Measurements from ENCODE around the gene BANK1.

GRCh38 chr4:102103368-102103767, 312.8 kb downstream of the BANK1 start:
- TF ChIP-seq, protein P1, sequence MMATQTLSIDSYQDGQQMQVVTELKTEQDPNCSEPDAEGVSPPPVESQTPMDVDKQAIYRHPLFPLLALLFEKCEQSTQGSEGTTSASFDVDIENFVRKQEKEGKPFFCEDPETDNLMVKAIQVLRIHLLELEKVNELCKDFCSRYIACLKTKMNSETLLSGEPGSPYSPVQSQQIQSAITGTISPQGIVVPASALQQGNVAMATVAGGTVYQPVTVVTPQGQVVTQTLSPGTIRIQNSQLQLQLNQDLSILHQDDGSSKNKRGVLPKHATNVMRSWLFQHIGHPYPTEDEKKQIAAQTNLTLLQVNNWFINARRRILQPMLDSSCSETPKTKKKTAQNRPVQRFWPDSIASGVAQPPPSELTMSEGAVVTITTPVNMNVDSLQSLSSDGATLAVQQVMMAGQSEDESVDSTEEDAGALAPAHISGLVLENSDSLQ (IDR thresholded peaks at IDR 0.05), result no peak
- TF ChIP-seq EZH2 (IDR thresholded peaks at IDR 0.05; ENCODE audit: borderline replicate concordance, control insufficient read depth, low read depth, low read length), result no peak
- TF ChIP-seq, protein P2, sequence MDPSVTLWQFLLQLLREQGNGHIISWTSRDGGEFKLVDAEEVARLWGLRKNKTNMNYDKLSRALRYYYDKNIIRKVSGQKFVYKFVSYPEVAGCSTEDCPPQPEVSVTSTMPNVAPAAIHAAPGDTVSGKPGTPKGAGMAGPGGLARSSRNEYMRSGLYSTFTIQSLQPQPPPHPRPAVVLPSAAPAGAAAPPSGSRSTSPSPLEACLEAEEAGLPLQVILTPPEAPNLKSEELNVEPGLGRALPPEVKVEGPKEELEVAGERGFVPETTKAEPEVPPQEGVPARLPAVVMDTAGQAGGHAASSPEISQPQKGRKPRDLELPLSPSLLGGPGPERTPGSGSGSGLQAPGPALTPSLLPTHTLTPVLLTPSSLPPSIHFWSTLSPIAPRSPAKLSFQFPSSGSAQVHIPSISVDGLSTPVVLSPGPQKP (IDR thresholded peaks at IDR 0.05; ENCODE audit: low read depth, low read length), result no peak
- TF ChIP-seq NBN (IDR thresholded peaks at IDR 0.05), result no peak
- TF ChIP-seq CHD1 (IDR thresholded peaks at IDR 0.05; ENCODE audit: low read depth, low read length), result no peak

Measured in GM12878 (cell line).